Stimulated activated naive CD8-positive, alpha-beta T cell treated with anti-CD3 and anti-CD28 coated beads, Interleukin-15, Interleukin-2, amounts not matched to agents 100 ng/mL and 50 ng/mL, for 24 hours (primary cell): ENCODE measurements around the gene SLC10A7.

ENCODE experiments used
- H3K27ac Mint-ChIP-seq: one replicate; pipeline ENCODE4 v1.8.0; 2021; ENCODE audit warnings: mild to moderate bottlenecking, mixed read lengths
- H3K27me3 Mint-ChIP-seq: one replicate; pipeline ENCODE4 v1.8.0; 2021; ENCODE audit warnings: mixed read lengths
- H3K36me3 Mint-ChIP-seq: one replicate; pipeline ENCODE4 v1.8.0; 2021; ENCODE audit warnings: low read depth, mixed read lengths
- H3K4me1 Mint-ChIP-seq: one replicate; pipeline ENCODE4 v1.8.0; 2021; ENCODE audit warnings: low read depth, mixed read lengths
- H3K4me3 Mint-ChIP-seq: one replicate; pipeline ENCODE4 v1.8.0; 2021; ENCODE audit warnings: mild to moderate bottlenecking, mixed read lengths
- H3K9me3 Mint-ChIP-seq: one replicate; pipeline ENCODE4 v1.8.0; 2021; ENCODE audit warnings: mixed read lengths

SLC10A7 gene

GRCh38 chr4:146338512-146338911 is 183.2 kb downstream of the SLC10A7 start:
- no peaks in the 10 kb centered on the region for H3K27me3 Mint-ChIP-seq
- no peak overlapping the region for H3K27ac Mint-ChIP-seq
- no peak overlapping the region for H3K4me3 Mint-ChIP-seq
- no peaks in the 10 kb centered on the region for H3K36me3 Mint-ChIP-seq
- no peaks in the 10 kb centered on the region for H3K9me3 Mint-ChIP-seq
- H3K4me1 Mint-ChIP-seq: peaks cover 8% of the 10 kb centered on the region

- Mint-ChIP-seq H3K9me3 (no peaks in the 10 kb centered on the region), H3K27me3 (no peaks in the 10 kb centered on the region)
These were observed 185.3 kb downstream of the SLC10A7 start for GRCh38 chr4:146336410-146336807.

GRCh38 chr4:146335763-146336409 is 185.9 kb downstream of the SLC10A7 start:
- Mint-ChIP-seq H3K27me3 (no peaks in the 10 kb centered on the region), H3K36me3 (no peaks in the 10 kb centered on the region), H3K4me1 (peaks cover 3% of the 10 kb centered on the region), H3K4me3 (no peak overlapping the region), H3K27ac (no peak overlapping the region), H3K9me3 (no peaks in the 10 kb centered on the region)

More at GRCh38 chr4:146336410-146336807, 185.3 kb downstream of the SLC10A7 start:
- Mint-ChIP-seq H3K4me1 (peaks cover 3% of the 10 kb centered on the region), H3K36me3 (no peaks in the 10 kb centered on the region), H3K27ac (no peak overlapping the region), H3K4me3 (no peak overlapping the region)

GRCh38 chr4:146334862-146335449 is 186.8 kb downstream of the SLC10A7 start:
- H3K36me3 Mint-ChIP-seq: no peaks in the 10 kb centered on the region
- no peak overlapping the region for H3K27ac Mint-ChIP-seq
- H3K27me3 Mint-ChIP-seq: no peaks in the 10 kb centered on the region
- no peaks in the 10 kb centered on the region for H3K9me3 Mint-ChIP-seq
- no peak overlapping the region for H3K4me3 Mint-ChIP-seq
- H3K4me1 Mint-ChIP-seq: peaks cover 3% of the 10 kb centered on the region

GRCh38 chr4:146333895-146334262 is 187.9 kb downstream of the SLC10A7 start:
- H3K27ac Mint-ChIP-seq: no peak overlapping the region
- H3K9me3 Mint-ChIP-seq: no peaks in the 10 kb centered on the region
- peaks cover 3% of the 10 kb centered on the region for H3K4me1 Mint-ChIP-seq
- no peak overlapping the region for H3K4me3 Mint-ChIP-seq
- no peaks in the 10 kb centered on the region for H3K36me3 Mint-ChIP-seq
- no peaks in the 10 kb centered on the region for H3K27me3 Mint-ChIP-seq

GRCh38 chr4:146333187-146333894 is 188.4 kb downstream of the SLC10A7 start:
- Mint-ChIP-seq H3K27ac (no peak overlapping the region), H3K27me3 (no peaks in the 10 kb centered on the region), H3K9me3 (no peaks in the 10 kb centered on the region), H3K36me3 (no peaks in the 10 kb centered on the region), H3K4me3 (no peak overlapping the region), H3K4me1 (peaks cover 3% of the 10 kb centered on the region)

GRCh38 chr4:146330392-146330791 is 191.3 kb downstream of the SLC10A7 start:
- Mint-ChIP-seq H3K27ac (no peak overlapping the region), H3K9me3 (no peaks in the 10 kb centered on the region), H3K4me3 (no peak overlapping the region), H3K36me3 (peaks cover 1% of the 10 kb centered on the region), H3K4me1 (peaks cover under 1% of the 10 kb centered on the region), H3K27me3 (no peaks in the 10 kb centered on the region)

- Mint-ChIP-seq H3K9me3 (peaks cover 3% of the 10 kb centered on the region), H3K27me3 (no peaks in the 10 kb centered on the region), H3K36me3 (peaks cover 11% of the 10 kb centered on the region), H3K4me3 (no peak overlapping the region), H3K4me1 (no peaks in the 10 kb centered on the region), H3K27ac (no peak overlapping the region)
These were observed 192.6 kb downstream of the SLC10A7 start for GRCh38 chr4:146329050-146329716.

GRCh38 chr4:146327859-146328650 is 193.7 kb downstream of the SLC10A7 start:
- Mint-ChIP-seq H3K27me3 (no peaks in the 10 kb centered on the region), H3K4me3 (no peak overlapping the region), H3K9me3 (peaks cover 3% of the 10 kb centered on the region), H3K36me3 (peaks cover 22% of the 10 kb centered on the region), H3K27ac (no peak overlapping the region), H3K4me1 (no peaks in the 10 kb centered on the region)

GRCh38 chr4:146318894-146319293 is 202.8 kb downstream of the SLC10A7 start:
- no peak overlapping the region for H3K4me3 Mint-ChIP-seq

GRCh38 chr4:146317783-146318182 is 204.0 kb downstream of the SLC10A7 start:
- Mint-ChIP-seq H3K4me3 (no peak overlapping the region), H3K4me1 (no peaks in the 10 kb centered on the region), H3K9me3 (no peaks in the 10 kb centered on the region), H3K27me3 (no peaks in the 10 kb centered on the region), H3K36me3 (peaks cover 1% of the 10 kb centered on the region), H3K27ac (no peak overlapping the region)

More at GRCh38 chr4:146318894-146319293, 202.8 kb downstream of the SLC10A7 start:
- H3K27ac Mint-ChIP-seq: no peak overlapping the region
- no peaks in the 10 kb centered on the region for H3K4me1 Mint-ChIP-seq
- H3K36me3 Mint-ChIP-seq: peaks cover 12% of the 10 kb centered on the region
- H3K9me3 Mint-ChIP-seq: no peaks in the 10 kb centered on the region
- no peaks in the 10 kb centered on the region for H3K27me3 Mint-ChIP-seq

- H3K27ac Mint-ChIP-seq: no peak overlapping the region
- H3K4me3 Mint-ChIP-seq: no peak overlapping the region
- H3K4me1 Mint-ChIP-seq: no peaks in the 10 kb centered on the region
- H3K36me3 Mint-ChIP-seq: no peaks in the 10 kb centered on the region
- H3K27me3 Mint-ChIP-seq: no peaks in the 10 kb centered on the region
- no peaks in the 10 kb centered on the region for H3K9me3 Mint-ChIP-seq
These were observed 206.6 kb downstream of the SLC10A7 start for GRCh38 chr4:146315184-146315583.

- Mint-ChIP-seq H3K36me3 (no peaks in the 10 kb centered on the region), H3K27ac (no peak overlapping the region), H3K27me3 (no peaks in the 10 kb centered on the region), H3K9me3 (no peaks in the 10 kb centered on the region), H3K4me1 (no peaks in the 10 kb centered on the region), H3K4me3 (no peak overlapping the region)
These were observed 210.3 kb downstream of the SLC10A7 start for GRCh38 chr4:146311238-146311970.
